ENCODE results near the gene SULT4A1.
"Not testable (repeated sequence)": the region's sequence is repeated elsewhere in the genome, so short reads cannot be mapped to it uniquely, and the experiment has no call there.

SULT4A1 gene

GRCh38 chr22:43887391-43887790 is 25.1 kb upstream of the SULT4A1 start:
- no peak for DNase-seq

DNA sequence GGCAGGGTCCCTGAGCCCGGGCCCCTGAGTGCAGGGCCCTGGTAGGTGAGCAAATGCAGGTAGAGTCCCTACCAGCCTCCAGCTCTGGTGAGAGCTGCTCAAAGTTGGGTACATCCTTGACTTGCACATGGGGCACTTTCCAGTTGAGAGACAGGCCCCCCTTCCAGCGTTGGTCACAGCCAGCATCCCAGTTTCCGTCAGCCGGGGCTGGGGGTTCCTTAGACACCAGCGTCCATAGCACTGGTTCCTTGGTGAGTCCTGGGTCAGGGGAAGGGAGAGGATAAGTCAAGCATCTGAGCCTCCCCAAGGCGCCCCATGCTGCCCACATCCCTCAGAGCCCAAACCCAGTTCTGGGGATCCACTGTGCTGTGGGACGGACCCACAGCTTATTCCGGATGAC is 23.9 kb upstream of the SULT4A1 start:
- DNase-seq, result no peak

DNA sequence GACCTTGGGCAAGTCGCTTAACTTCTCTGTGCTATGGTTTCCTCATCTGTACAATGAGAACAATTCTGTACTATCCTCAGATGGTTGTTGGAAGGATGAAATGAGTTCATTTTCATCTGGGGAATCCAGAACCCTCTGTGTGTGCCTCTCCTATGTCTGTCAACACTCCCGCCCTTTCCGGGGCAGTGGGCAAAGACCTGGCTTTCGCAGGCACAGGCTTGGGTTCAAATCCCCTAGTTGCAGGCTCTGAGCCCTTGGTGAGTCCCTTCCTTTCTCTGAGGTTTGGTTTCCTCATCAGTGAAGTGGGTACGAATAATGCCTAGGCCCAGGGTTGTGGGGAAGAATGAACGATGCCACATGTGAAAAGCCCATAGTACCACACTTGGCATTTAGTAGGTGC is 23.5 kb upstream of the SULT4A1 start:
- DNase-seq, result no peak

- no peak for DNase-seq
Measured at GRCh38 chr22:43885319-43885671, 23.0 kb upstream of the SULT4A1 start.

GRCh38 chr22:43884600-43885318 is 22.4 kb upstream of the SULT4A1 start:
- DNase-seq, result peak in 13 of 56 donors; percentile 3 to 71 (median 28)

DNA sequence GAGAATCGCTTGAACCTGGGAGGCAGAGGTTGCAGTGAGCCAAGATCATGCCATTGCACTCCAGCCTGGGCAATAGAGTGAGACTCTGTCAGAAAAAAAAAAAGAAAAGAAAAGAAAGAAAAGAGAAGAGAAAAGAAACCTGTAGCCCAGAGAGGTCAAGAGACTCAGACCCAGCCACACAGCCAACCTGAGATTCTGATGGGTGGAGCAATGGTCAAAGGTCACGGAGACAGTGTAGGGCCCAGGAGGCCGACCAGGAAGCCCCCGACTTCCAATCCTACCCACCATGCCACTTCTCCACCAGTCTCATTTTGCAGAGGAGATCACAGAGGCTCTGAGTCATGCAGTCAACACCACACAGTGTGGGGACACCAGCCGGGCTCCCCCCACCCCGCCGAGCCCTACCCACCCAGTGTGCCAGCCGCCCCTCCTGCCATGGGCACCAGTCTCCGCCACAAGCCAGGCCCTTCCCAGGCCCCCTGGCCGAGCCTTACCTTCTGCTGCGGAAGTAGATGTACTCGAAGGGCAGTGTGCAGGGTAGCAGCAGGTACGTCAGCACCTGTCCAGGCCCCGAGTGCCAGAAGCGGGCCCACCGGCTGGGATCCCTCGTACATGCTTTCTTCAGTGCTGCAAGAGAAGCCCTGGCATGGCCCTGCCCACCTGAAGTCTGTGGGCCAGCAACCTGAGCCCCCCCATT is 21.6 kb upstream of the SULT4A1 start:
- DNase-seq, result no peak

GRCh38 chr22:43883012-43883661 is 20.8 kb upstream of the SULT4A1 start:
- peak in 11 of 56 donors; percentile 4 to 45 (median 14) for DNase-seq

DNA sequence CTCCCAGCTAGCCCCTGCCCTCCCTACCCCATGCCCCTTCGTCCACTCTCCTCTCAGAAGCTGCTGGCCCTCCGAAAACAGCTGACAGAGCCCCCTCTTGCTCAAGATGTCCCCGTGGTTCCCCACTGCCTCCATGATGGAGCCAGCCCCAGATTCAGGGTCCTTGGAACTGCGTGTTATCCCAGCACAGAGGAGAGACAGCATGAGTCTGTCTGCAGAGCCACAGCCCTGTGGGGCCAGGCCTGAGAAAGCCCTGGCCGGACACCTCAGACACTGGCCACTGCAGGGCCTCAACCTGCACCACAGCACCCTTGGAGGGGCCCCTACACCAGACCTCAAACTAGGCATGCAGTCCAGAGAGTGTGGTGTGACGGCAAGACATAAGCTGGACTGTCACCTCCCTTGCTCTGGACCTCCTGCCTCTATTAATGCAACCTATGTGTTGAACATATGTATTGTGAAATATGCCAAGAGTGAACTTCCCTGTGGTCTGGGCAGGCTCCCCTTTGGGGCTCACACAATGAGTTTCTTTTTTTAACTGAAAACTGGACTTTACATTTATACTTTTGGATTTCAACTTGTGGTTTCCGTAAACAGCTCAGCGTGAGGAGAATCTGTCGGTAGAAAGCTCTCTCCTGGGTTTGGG is 19.9 kb upstream of the SULT4A1 start:
- no peak for DNase-seq

DNA sequence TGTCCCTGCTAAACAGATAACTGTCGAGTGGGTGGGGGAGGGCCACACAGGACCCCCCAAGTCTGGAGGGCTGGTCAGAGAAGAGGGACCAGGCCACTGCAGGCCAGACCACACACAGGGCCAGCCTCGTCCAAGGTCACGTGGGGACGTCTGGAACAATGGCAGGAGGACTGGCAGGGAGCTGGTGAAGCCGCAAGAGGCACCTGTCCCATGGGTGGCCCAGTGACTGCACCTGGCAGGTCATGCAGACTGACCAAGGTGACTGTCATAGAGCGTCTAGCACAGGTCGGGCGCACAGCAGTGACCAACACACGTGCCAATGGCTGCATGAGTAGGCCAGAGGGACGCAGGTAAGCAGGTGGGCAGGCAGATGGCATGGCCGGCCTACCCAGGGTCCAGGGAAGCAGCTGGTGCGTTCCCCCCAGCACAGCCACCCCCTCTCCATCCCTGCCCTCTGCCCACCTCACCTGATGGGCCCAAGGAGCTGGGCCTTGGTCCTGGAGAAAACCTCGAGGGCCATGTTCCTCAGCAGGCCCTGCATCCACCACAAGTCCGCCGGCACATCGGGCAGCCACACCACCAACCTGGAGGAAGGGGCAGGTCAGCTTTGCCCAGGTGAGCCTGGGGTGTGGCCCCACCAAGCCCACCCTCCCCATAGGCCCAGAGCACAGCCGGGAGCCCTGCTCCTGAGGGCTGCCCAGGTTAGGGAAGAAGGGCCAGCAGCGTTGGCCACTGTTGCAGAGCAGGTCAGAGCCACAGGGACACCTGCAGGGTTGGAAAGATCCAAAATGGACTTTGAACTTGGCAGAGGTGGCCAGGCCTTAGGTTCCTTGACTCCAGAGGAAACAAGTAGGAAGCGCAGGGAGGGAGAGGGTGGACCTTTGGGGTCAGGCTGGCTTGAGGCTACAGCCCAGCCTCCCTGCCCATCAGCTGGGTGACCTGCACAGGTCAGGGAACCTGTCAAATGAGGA is 19.1 kb upstream of the SULT4A1 start:
- no peak for DNase-seq

DNA sequence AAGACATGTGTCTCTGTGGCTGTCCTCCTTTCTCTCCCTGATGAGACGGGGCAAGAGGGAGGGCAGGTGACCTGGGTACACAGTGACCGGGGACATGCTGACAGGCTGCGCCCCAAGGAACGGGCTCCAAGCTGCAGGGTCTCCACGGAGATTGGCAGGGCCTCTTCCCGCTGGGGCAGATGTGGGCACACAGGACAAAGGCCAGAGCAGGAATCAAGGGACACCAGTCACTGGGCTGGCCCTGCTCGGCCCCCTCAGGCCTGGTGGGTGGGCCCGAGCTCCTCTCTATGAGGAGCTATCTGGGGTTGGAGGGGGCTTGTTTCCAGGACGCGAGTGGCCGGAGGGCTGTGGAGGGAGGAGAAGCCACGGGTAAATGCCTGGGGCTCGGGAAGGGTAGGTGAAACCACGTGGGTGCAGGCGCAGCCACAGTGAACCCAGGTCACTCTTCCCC is 18.3 kb upstream of the SULT4A1 start:
- no peak for DNase-seq

DNA sequence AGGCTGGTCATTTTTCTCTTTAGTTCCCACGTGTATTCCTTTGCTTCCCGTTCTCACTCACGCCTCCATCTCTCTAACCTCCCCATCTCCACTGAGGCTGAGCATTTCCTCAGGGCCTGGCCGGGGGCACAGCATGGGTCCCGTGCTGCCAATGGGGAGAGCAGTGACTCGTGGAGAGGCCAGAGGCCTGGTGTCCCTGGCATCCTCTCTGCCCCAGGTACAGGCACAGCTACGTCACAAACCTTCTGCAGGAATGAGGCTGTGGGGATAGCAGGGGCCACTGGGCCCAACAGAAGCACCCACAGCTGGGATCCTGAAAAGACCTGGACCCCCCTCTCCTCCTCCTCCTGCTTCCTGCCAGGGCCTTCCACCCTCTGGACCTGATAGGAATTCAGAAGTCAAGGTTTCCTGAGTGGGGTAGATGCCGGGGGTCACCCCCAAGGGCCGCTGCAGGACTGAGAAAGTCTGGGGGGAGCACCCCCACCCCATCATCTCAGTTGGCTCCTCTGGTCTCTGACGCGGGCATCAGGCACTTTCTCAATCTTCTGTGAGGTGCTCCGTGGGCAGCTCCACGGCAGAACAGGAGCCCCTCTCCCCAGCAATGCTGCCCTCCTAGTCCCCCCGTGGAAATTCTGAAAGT is 17.7 kb upstream of the SULT4A1 start:
- no peak for DNase-seq

DNA sequence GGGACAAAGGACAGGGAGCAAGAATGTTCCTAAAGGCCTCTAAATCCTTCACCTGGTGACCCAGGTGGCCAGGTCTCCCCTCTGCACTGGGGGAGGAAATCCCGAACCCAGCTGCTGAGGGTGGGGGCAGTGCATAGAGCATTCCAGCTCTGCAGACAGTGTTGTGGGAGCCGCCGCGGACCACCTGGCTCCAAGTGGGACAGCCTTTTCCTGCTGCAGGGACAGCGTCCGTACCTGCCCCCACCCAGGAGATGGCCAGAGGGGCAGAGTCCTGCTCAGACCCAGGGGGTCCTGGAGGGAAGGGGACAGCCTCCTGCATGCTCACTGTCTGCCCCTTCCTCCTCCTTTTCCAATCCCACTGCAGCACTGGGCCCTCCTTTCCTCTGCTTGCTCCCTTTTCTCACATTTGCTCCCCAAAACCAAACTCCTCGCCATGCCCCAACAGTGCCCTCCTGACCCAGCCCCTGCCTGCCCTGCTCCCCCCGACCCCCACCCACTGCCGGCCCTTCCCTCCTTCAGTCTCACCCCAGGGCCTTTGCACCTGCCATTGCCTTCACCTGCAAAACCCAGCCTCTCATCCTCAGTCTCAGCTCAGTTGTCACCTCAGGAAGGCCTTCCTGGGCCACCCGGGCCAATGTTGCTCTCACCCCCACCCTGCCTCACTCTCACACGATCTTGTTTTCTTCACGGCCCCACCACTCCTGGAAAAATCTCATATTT is 16.7 kb upstream of the SULT4A1 start:
- DNase-seq, result no peak

GRCh38 chr22:43878079-43878795 is 15.9 kb upstream of the SULT4A1 start:
- no peak for DNase-seq

DNA sequence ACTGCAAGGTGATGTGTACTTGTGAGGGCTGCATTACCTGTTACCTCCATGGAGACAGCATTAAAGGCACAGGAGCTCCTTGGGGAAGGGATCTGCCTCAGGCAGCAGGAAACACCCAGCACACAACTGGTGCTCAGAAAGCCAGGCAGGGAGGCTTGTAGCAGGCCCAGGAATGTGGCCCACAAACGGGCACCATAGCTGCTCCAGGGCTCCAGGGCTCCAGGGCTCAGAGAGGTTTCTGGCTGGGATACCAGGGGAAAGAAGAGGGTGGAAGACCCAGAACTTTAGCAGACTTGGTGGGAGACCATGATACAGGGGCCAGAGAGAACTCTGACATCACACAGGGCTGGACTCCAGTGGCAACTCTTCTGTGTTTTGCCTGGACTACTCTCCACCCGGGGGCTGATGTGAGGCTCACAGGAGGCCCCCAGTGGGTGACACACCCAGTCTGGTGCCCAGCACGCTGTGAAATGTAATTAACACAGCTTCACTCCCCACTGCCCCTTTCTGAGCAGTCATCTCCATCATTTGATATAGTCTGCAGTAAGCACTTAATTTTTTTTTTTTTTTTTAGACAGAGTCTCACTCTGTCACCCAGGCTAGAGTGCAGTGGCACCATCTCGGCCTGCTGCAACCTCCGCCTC is 14.7 kb upstream of the SULT4A1 start:
- DNase-seq, result no peak

- no peak for DNase-seq
Measured at GRCh38 chr22:43869799-43870198, 7.5 kb upstream of the SULT4A1 start.

DNA sequence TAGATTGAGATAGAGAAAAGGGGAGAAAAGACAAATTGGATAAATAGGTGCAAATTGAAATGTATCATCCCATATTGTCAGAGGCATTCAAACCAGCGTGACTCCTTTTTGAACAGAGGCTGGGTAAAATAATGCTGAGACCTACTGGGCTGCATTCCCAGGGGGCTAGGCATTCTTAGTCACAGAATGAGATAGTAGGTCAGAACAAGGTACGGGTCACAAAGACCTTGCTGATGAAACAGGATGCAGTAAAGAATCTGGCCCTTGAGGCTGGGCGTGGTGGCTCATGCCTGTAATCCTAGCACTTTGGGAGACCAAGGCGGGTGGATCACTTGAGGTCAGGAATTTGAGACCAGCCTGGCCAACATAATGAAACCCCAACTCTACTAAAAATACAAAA is 6.7 kb upstream of the SULT4A1 start:
- DNase-seq, result not testable (repeated sequence)

- peak in 6 of 56 donors; percentile 3 to 49 (median 22) for DNase-seq
Measured at GRCh38 chr22:43867839-43868635, 5.7 kb upstream of the SULT4A1 start.

DNA sequence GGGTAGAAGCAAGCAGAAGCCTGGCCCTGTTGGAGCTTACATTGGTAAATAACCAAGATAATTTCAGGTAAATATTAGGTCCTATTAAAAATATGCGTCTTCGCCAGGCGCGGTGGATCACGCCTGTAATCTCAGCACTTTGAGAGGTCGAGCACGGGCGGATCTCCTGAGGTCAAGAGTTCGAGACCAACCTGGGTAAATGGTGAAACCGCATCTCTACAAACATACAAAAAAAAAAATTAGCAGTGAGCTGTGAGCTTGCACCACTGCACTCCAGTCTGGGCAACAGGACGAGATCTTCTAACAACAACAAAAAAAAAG is 529 bp upstream of the SULT4A1 start:
- DNase-seq, result no peak
